K562 (cell line): ENCODE data around the gene CTCFL. TPM values are rescaled to one million over a fixed set of nuclear protein-coding genes. Genes with fewer than 3 reads are reported as not detected.

Experiments used
- CTCF ChIP-seq, 3 experiments: IDR thresholded peaks in 2 of 3; conservative IDR thresholded peaks in 1 of 3; 2 replicates each; pipeline ENCODE4 v1.5.1; 2011 to 2012; ENCODE audit warnings: low read length in 3 of 3, mild to moderate bottlenecking in 3 of 3, control low read depth in 2 of 3, improper control_type of control experiment in 1 of 3, inconsistent platforms in 1 of 3, low read depth in 1 of 3, mixed read lengths in 1 of 3, moderate library complexity in 1 of 3; ENCODE audit not compliant: insufficient read depth in 2 of 3
- EZH2 ChIP-seq: IDR thresholded peaks from 2 replicates; pipeline ENCODE4 v1.6.1; 2012; ENCODE audit warnings: low read depth, mild to moderate bottlenecking, inconsistent platforms, low read length, borderline replicate concordance
- HDAC3 ChIP-seq: fragments of 450-650 bp; IDR thresholded peaks from 2 replicates; pipeline ENCODE4 v1.6.1; 2018; ENCODE audit warnings: borderline replicate concordance, mild to moderate bottlenecking, moderate library complexity; ENCODE audit not compliant: partially characterized antibody
- IRF9 ChIP-seq: fragments of 450-650 bp; IDR thresholded peaks from 2 replicates; pipeline ENCODE4 v1.6.1; 2016; ENCODE audit warnings: missing biosample characterization, missing genetic modification characterization
- KHSRP ChIP-seq: fragments of 450-650 bp; IDR thresholded peaks from 2 replicates; pipeline ENCODE4 v1.6.1; 2017
- KLF6 ChIP-seq: fragments of 250-450 bp; sonication (Bioruptor Pico); IDR thresholded peaks from 2 replicates; pipeline ENCODE4 v1.4.0; 2020; ENCODE audit warnings: mild to moderate bottlenecking, moderate library complexity, borderline replicate concordance
- MEF2D ChIP-seq: conservative IDR thresholded peaks from 2 replicates; pipeline ENCODE4 v1.6.1; 2016; ENCODE audit warnings: low read depth, missing genetic modification characterization, missing compliant biosample characterization
- MYC ChIP-seq, 2 experiments: fragments of 250-450 bp in 1 of 2; sonication (Bioruptor Pico) in 1 of 2; IDR thresholded peaks; 2 replicates each; pipeline versions ENCODE4 v1.5.1 to v1.6.1; 2012 to 2021; ENCODE audit warnings: low read depth in 2 of 2, borderline replicate concordance in 1 of 2, improper control_type of control experiment in 1 of 2, low read length in 1 of 2, mild to moderate bottlenecking in 1 of 2, moderate library complexity in 1 of 2
- NCOA2 ChIP-seq, 2 experiments: fragments of 450-650 bp; IDR thresholded peaks; 2 replicates each; pipeline ENCODE4 v1.6.1; 2018; ENCODE audit warnings: mild to moderate bottlenecking in 2 of 2, moderate library complexity in 1 of 2; ENCODE audit not compliant: partially characterized antibody in 2 of 2
- NUFIP1 ChIP-seq: fragments of 450-650 bp; IDR thresholded peaks from 2 replicates; pipeline ENCODE4 v1.6.1; 2018; ENCODE audit not compliant: partially characterized antibody
- RAD21 ChIP-seq, 2 experiments: fragments of 250-450 bp in 1 of 2; fragments of 450-650 bp in 1 of 2; sonication (Bioruptor Pico) in 1 of 2; formaldehyde crosslinking in 1 of 2; IDR thresholded peaks in 1 of 2; conservative IDR thresholded peaks in 1 of 2; 2 replicates each; pipeline versions ENCODE4 v1.4.0 to v1.8.0; 2020 to 2022; ENCODE audit warnings: mild to moderate bottlenecking in 2 of 2, moderate library complexity in 1 of 2
- SMARCA5 ChIP-seq: fragments of 450-650 bp; IDR thresholded peaks from 2 replicates; pipeline ENCODE4 v1.6.1; 2016
- STAT5A ChIP-seq: IDR thresholded peaks from 2 replicates; pipeline ENCODE4 v1.6.1; 2012; ENCODE audit warnings: low read length, inconsistent platforms, borderline replicate concordance
- VEZF1 ChIP-seq: fragments of 200-800 bp; sonication (Bioruptor generic); IDR thresholded peaks from 2 replicates; pipeline ENCODE4 v1.6.1; 2017; ENCODE audit warnings: missing genetic modification characterization, missing compliant biosample characterization
- ZFP36 ChIP-seq: fragments of 150-350 bp; IDR thresholded peaks from 2 replicates; pipeline ENCODE4 v1.6.1; 2018; ENCODE audit warnings: low read length, low read depth; ENCODE audit not compliant: partially characterized antibody
- ZNF212 ChIP-seq: fragments of 450-650 bp; formaldehyde crosslinking; IDR thresholded peaks from 2 replicates; pipeline ENCODE4 v1.4.0; 2020; ENCODE audit warnings: mild to moderate bottlenecking
- ZNF232 ChIP-seq: sonication (generic); formaldehyde crosslinking; IDR thresholded peaks from 2 replicates; pipeline ENCODE4 v1.8.0; 2022; ENCODE audit warnings: mild to moderate bottlenecking, missing genetic modification reagents
- ZNF263 ChIP-seq: sonication (generic); formaldehyde crosslinking; IDR thresholded peaks from 2 replicates; pipeline ENCODE4 v1.8.0; 2022; ENCODE audit warnings: mild to moderate bottlenecking, missing genetic modification reagents, borderline replicate concordance
- ZNF586 ChIP-seq: fragments of 450-650 bp; formaldehyde crosslinking; conservative IDR thresholded peaks from 2 replicates; pipeline ENCODE4 v1.4.0; 2020; ENCODE audit warnings: mild to moderate bottlenecking, moderate library complexity
- polyA plus RNA-seq, 8 experiments: library from polyadenylated mRNA; depleted of rRNA in 4 of 8; stranded (reverse) in 5 of 8; unstranded in 3 of 8; fragments of >200 nt; fragmentation: Nextera tagmentation in 2 of 8; fragmentation: Illumina TruSeq in 1 of 8; extraction: Ambion mirVana in 2 of 8; extraction: Trizol in 1 of 8; gene quantifications; 2 replicates each; pipeline versions ENCODE4 v1.2.1 to v1.2.3, GENCODE V29; 2011 to 2014; ENCODE audit warnings: inconsistent platforms in 1 of 8, missing spikeins in 1 of 8
- total RNA-seq, 7 experiments: library from RNA; depleted of rRNA in 6 of 7; stranded (reverse); fragments of >200 nt in 6 of 7; fragmentation: Illumina TruSeq in 2 of 7; extraction: Trizol in 2 of 7; gene quantifications; 2 replicates each; pipeline versions ENCODE4 v1.2.1 to v1.2.3, GENCODE V29; 2011 to 2021; ENCODE audit warnings: low replicate concordance in 1 of 7
- TF ChIP-seq, protein P1 (sequence below): IDR thresholded peaks from 2 replicates; pipeline ENCODE4 v1.6.1; 2011; ENCODE audit warnings: borderline replicate concordance, low read depth, mild to moderate bottlenecking, moderate library complexity, low read length; ENCODE audit not compliant: insufficient read depth, poor library complexity, severe bottlenecking

The CTCFL gene
- total and polyA plus RNA-seq, 9 of the 15 experiments (the other 6 are each of a cell fraction or from before 2014, with no cell fraction given): 42.4 to 188 (median 111) TPM

DNA sequence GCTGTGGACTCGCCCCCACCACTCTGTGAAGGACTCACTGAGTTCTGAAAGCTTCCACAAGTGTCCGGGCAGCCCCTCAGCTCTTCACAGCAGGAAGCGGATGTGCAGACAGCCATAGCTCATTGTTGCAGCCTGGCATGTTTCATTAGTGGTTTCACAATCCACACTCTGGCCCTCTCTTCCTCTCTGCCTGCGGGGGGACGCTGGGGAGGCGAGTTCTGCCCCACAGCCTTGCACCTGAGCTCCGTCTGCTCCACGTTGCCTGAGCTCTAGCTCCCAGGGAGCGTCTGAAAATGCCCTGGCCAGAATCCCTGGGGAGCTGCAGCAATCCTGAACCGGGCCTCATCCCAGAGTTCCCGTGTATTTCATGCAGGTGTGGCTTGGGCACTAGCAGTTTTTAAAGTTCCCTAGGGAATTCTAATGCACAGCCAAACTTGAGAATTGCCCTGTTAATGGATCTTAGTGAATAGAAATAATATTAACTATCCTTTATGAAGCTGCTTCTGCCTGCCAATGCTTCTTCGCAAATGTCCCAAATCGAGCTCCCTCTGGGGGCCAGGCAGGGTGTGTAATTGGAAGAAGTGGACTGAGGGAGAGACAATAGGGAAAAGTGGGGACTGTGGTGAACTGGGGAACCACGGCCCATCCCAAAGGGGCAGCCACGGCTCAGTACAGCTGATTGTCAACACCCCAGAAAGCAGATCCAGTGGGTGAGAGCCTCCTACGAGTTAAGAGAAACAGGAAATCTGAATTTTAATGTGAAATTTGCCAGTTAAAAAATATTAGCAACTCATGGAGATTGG is 51.5 kb downstream of the CTCFL start (continued):
- TF ChIP-seq CTCF (IDR thresholded peaks at IDR 0.05 in 2 of 3, conservative IDR thresholded peaks at IDR 0.05 in 1 of 3; ENCODE audit: insufficient read depth in 2 of 3, low read depth in 1 of 3, low read length in 3 of 3): peak; percentile 20 to 39 (median 29); a peak in 2 of 6 replicates
- no peak for TF ChIP-seq KLF6 (CRISPR knock-in tag)
- no peak for TF ChIP-seq EZH2
- TF ChIP-seq IRF9 (tag): no peak
- no peak for TF ChIP-seq ZNF586 (CRISPR knock-in tag)
- TF ChIP-seq NCOA2 (IDR thresholded peaks at IDR 0.05; ENCODE audit: partially characterized antibody in 2 of 2): peak in 1 of 2 experiments; percentile 91
- TF ChIP-seq ZNF212 (CRISPR knock-in tag): no peak
- TF ChIP-seq STAT5A: no peak
- TF ChIP-seq, protein P1, sequence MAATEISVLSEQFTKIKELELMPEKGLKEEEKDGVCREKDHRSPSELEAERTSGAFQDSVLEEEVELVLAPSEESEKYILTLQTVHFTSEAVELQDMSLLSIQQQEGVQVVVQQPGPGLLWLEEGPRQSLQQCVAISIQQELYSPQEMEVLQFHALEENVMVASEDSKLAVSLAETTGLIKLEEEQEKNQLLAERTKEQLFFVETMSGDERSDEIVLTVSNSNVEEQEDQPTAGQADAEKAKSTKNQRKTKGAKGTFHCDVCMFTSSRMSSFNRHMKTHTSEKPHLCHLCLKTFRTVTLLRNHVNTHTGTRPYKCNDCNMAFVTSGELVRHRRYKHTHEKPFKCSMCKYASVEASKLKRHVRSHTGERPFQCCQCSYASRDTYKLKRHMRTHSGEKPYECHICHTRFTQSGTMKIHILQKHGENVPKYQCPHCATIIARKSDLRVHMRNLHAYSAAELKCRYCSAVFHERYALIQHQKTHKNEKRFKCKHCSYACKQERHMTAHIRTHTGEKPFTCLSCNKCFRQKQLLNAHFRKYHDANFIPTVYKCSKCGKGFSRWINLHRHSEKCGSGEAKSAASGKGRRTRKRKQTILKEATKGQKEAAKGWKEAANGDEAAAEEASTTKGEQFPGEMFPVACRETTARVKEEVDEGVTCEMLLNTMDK: peak; percentile 49
- TF ChIP-seq MEF2D (tag): no peak
- TF ChIP-seq RAD21 (CRISPR knock-in tag; conservative IDR thresholded peaks at IDR 0.05 in 1 of 2, IDR thresholded peaks at IDR 0.05 in 1 of 2): peak in 1 of 2 experiments; percentile 33; a peak in 2 of 4 replicates
- no peak for TF ChIP-seq KHSRP
- TF ChIP-seq ZFP36: peak; percentile 87
- TF ChIP-seq SMARCA5: peak; percentile 53; the same call in 1 of the 2 replicates
- TF ChIP-seq NUFIP1: no peak
- no peak for TF ChIP-seq VEZF1 (CRISPR knock-in tag)
- no peak for TF ChIP-seq ZNF263 (CRISPR knock-in tag)
- no peak for TF ChIP-seq ZNF232 (CRISPR knock-in tag)
- TF ChIP-seq HDAC3: no peak
- 0 out of 2 replicates have a peak, but pooled peaks have one; percentile 23 for TF ChIP-seq MYC (IDR thresholded peaks at IDR 0.05; ENCODE audit: low read depth, low read length)
- TF ChIP-seq MYC (CRISPR knock-in tag; IDR thresholded peaks at IDR 0.05; ENCODE audit: borderline replicate concordance, low read depth): no peak
